PC-3 (cell line): ENCODE measurements around the gene PPP1CB. TPM values are rescaled to one million over a fixed set of nuclear protein-coding genes. Genes with fewer than 3 reads are reported as not detected.

ENCODE experiments used
- ATAC-seq: fragments of 200-7000 bp; cut with Tn5 transposase; 2 replicates; pipeline ENCODE4 v1.9.1; 2020; ENCODE audit warnings: mild to moderate bottlenecking, moderate library complexity
- BruUV-seq: library from RNA; stranded (reverse); fragments of 400-500 nt; replicated peaks from 2 replicates; lab custom pipeline; 2021; lab: Mats Ljungman, UMichigan
- CTCF ChIA-PET: fragments of 300-600 bp; sonication (Branson Sonifier 250); formaldehyde crosslinking; loops from one replicate; lab custom pipeline; 2022; ENCODE audit warnings: antibody characterized with exemption; lab: Charles Lee
- POLR2A ChIA-PET: fragments of 300-600 bp; sonication (Branson Sonifier 250); formaldehyde crosslinking; loops from one replicate; lab custom pipeline; 2022; ENCODE audit warnings: antibody characterized with exemption; ENCODE audit not compliant: unreplicated experiment; lab: Charles Lee
- DNase-seq: peaks from one replicate; pipeline ENCODE4 v3.0.0-alpha.2; 2015
- H2AFZ ChIP-seq: fragments of 300-600 bp; sonication (generic); 2 replicates; pipeline ENCODE4 v1.6.0; 2016; ENCODE audit warnings: antibody characterized with exemption, low read length
- H3F3A ChIP-seq: fragments of 300-600 bp; sonication (generic); one replicate; pipeline ENCODE4 v1.6.0; 2017; ENCODE audit warnings: antibody characterized with exemption, low read length, control low read depth, mild to moderate bottlenecking; ENCODE audit not compliant: unreplicated experiment
- H3K27ac ChIP-seq: fragments of 300-600 bp; sonication (generic); 2 replicates; pipeline ENCODE4 v1.5.1; 2016; ENCODE audit warnings: mild to moderate bottlenecking, low read length
- H3K27me3 ChIP-seq: fragments of 300-600 bp; sonication (generic); 2 replicates; pipeline ENCODE4 v1.6.1; 2016; ENCODE audit warnings: low read length, mixed read lengths
- H3K36me3 ChIP-seq: fragments of 300-600 bp; sonication (generic); 2 replicates; pipeline ENCODE4 v1.6.1; 2016; ENCODE audit warnings: low read depth, mixed run types, low read length, mixed read lengths
- H3K4me1 ChIP-seq: fragments of 300-600 bp; sonication (generic); 2 replicates; pipeline ENCODE4 v1.5.1; 2016; ENCODE audit warnings: low read length; ENCODE audit not compliant: insufficient read depth
- H3K4me2 ChIP-seq: fragments of 300-600 bp; sonication (generic); 2 replicates; pipeline ENCODE4 v1.6.0; 2016; ENCODE audit warnings: low read length
- H3K4me3 ChIP-seq: fragments of 300-600 bp; sonication (generic); 2 replicates; pipeline ENCODE4 v1.5.1; 2016; ENCODE audit warnings: mild to moderate bottlenecking, low read length, mixed read lengths
- H3K79me2 ChIP-seq: fragments of 300-600 bp; sonication (generic); 2 replicates; pipeline ENCODE4 v1.6.1; 2017; ENCODE audit warnings: low read length, mixed read lengths
- H3K9ac ChIP-seq: fragments of 300-600 bp; sonication (generic); 2 replicates; pipeline ENCODE4 v1.6.0; 2016; ENCODE audit warnings: mild to moderate bottlenecking, low read length
- H3K9me2 ChIP-seq: fragments of 300-600 bp; sonication (generic); replicated peaks from 2 replicates; pipeline ENCODE4 v1.6.1; 2016; ENCODE audit warnings: mixed run types, low read length, mixed read lengths
- H3K9me3 ChIP-seq: fragments of 300-600 bp; sonication (generic); 2 replicates; pipeline ENCODE4 v1.6.1; 2016; ENCODE audit warnings: low read length, mixed read lengths
- H4K20me1 ChIP-seq: fragments of 300-600 bp; sonication (generic); 2 replicates; pipeline ENCODE4 v1.6.1; 2016; ENCODE audit warnings: low read length, mixed read lengths
- CTCF ChIP-seq: fragments of 300-600 bp; sonication (generic); conservative IDR thresholded peaks from 2 replicates; pipeline ENCODE4 v1.5.1; 2017; ENCODE audit warnings: antibody characterized with exemption, low read depth, mild to moderate bottlenecking, low read length
- EZH2 ChIP-seq: fragments of 300-600 bp; sonication (generic); IDR thresholded peaks from one replicate; pipeline ENCODE4 v1.6.1; 2017; ENCODE audit warnings: antibody characterized with exemption, mild to moderate bottlenecking, low read length; ENCODE audit not compliant: unreplicated experiment
- EZH2phosphoT487 ChIP-seq: fragments of 300-600 bp; sonication (generic); IDR thresholded peaks from 2 replicates; pipeline ENCODE4 v1.6.1; 2018; ENCODE audit warnings: mild to moderate bottlenecking, antibody characterized with exemption, low read length, borderline replicate concordance
- intact Hi-C: fragments of 100-400 bp; cut with micrococcal nuclease; formaldehyde crosslinking; loops from 2 replicates; pipeline ENCODE4 v1.9.0; 2023
- total RNA-seq: library from RNA; depleted of rRNA; stranded (reverse); fragments of >200 nt; gene quantifications from 2 replicates; pipeline ENCODE4 v1.2.3, GENCODE V29; 2014

The PPP1CB gene
- total RNA-seq, 1 experiment from 2014 or later = 84.2 TPM

DNA sequence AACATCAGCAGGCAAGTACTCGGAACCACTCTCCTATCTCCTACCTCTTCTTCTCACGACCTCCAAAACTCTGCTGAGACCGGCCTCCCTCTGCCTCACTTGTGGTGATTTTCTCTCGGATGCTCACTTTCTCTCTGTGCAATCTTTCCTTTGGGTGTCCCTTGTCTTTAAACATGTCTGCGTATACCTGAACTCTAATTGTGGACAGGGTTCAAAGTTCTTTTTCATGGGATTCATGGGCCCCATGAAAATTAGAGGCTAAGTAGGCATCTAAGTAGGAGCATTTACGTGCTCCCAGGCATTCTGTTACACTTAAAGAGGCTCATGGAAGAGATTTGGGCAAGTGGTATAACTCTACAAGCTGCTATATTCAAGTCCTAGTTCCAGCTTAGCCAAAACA, 2.1 kb upstream of the PPP1CB start:
- ChIA-PET CTCF (no interaction called here), POLR2A (no interaction called here)
- no peaks in the 10 kb centered on the region for H3K9me3 ChIP-seq
- TF ChIP-seq EZH2phosphoT487 = no peak
- TF ChIP-seq EZH2 = no peak
- no peak for TF ChIP-seq CTCF
- DNase-seq (no peak), ATAC-seq (no peak)
- no peak overlapping the region for H3K4me2 ChIP-seq
- intact Hi-C loops = no loop called here
- H2AFZ ChIP-seq = no peak overlapping the region
- BruUV-seq = no TSS peak
- no peak overlapping the region for H3K9ac ChIP-seq
- no peak overlapping the region for H3K4me3 ChIP-seq
- H3K27ac ChIP-seq = no peak overlapping the region
- H3K36me3 ChIP-seq = no peaks in the 10 kb centered on the region
- H3K4me1 ChIP-seq = peaks cover 29% of the 10 kb centered on the region
- H3K9me2 ChIP-seq = no peaks in the 10 kb centered on the region
- H3K27me3 ChIP-seq = no peaks in the 10 kb centered on the region
- no peaks in the 10 kb centered on the region for H3F3A ChIP-seq
- H4K20me1 ChIP-seq = peaks cover 11% of the 10 kb centered on the region
- H3K79me2 ChIP-seq = peaks cover 41% of the 10 kb centered on the region

DNA sequence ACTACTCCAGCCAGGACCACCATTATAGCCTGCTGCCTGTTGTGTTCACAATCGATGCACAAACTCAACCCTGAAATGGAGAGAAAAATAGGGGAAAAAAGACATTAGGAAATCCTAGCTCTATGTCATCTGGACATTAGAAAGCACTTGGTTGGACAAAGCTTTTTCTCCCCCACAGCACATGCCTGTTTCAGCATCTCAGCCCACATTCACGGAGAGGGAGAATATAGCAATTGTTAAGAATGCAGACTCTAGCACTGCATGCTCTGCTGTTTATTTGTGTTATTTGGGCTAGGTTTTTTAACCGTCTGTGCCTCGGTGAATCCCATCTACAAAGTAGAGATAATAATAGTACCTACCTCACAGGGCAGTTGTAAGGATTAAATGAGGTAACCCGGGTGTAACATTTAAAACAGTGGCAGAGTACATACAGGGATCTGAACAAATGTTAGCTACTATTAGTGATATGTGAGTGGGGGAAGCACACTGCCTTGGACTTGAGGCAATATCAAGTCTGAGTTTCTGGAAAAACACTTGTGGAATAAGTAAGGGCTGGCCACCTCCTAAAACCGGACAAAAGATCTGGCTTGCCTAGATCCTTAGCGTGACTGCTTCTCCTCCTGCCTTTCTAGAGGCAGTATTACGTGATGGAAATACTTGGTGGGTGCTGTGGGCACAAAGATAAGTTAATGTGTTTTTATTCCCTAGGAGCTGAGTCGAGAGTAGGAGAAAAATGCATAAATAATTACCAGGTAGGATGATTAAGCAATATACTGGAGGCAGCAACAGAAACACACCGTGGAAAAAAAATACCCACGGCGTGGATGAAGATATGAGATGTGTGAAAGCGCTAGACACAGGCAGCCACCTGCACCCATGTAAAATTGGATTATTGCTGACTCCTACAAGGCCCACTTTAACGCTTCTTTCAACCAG, 1.0 kb upstream of the PPP1CB start:
- peak overlapping the region; percentile 99 for H3K9ac ChIP-seq
- H2AFZ ChIP-seq = peak overlapping the region; percentile 84
- peaks cover 52% of the 10 kb centered on the region for H3K79me2 ChIP-seq
- no peaks in the 10 kb centered on the region for H3F3A ChIP-seq
- TF ChIP-seq EZH2phosphoT487 (no peak), CTCF (no peak), EZH2 (no peak)
- peak overlapping the region; percentile 96 for H3K4me2 ChIP-seq
- ChIA-PET POLR2A (no interaction called here), CTCF (interaction anchor here (0.9 to 1.7 kb wide), 3 partner anchors 129 to 156 kb away, joined by 5 to 18 read pairs (median 5); no protein-coding TSS in a partner anchor)
- H3K27me3 ChIP-seq = no peaks in the 10 kb centered on the region
- no peaks in the 10 kb centered on the region for H3K36me3 ChIP-seq
- H3K9me2 ChIP-seq = no peaks in the 10 kb centered on the region
- peaks cover 22% of the 10 kb centered on the region for H4K20me1 ChIP-seq
- BruUV-seq = TSS peak; percentile 92
- intact Hi-C loops = loop anchor here (5.0 kb wide), 1 partner anchor 33 kb away; no protein-coding TSS in a partner anchor
- peak overlapping the region; percentile 91 for H3K27ac ChIP-seq
- H3K9me3 ChIP-seq = no peaks in the 10 kb centered on the region
- H3K4me3 ChIP-seq = peak overlapping the region; percentile 88
- H3K4me1 ChIP-seq = peaks cover 39% of the 10 kb centered on the region
- DNase-seq = no peak
- no peak; the same call in 1 of the 2 replicates for ATAC-seq
